IMR-90 (cell line): ENCODE measurements around the gene CALCOCO1.

ENCODE experiments used
- BHLHE40 ChIP-seq: fragments of 150-350 bp; IDR thresholded peaks from 2 replicates; pipeline ENCODE4 v1.6.1; 2016; ENCODE audit warnings: mild to moderate bottlenecking, low read depth, low read length
- MAFK ChIP-seq: IDR thresholded peaks from 2 replicates; pipeline ENCODE4 v1.6.1; 2012; ENCODE audit warnings: low read depth, low read length, improper control_type of control experiment
- MXI1 ChIP-seq: IDR thresholded peaks from 2 replicates; pipeline ENCODE4 v1.6.1; 2012; ENCODE audit warnings: low read depth, mild to moderate bottlenecking, low read length, moderate library complexity, borderline replicate concordance
- POLR2A ChIP-seq: IDR thresholded peaks from 2 replicates; pipeline ENCODE4 v1.6.1; 2012; ENCODE audit warnings: mild to moderate bottlenecking, low read depth, low read length
- RAD21 ChIP-seq: IDR thresholded peaks from 2 replicates; pipeline ENCODE4 v1.6.1; 2012; ENCODE audit warnings: low read length, improper control_type of control experiment
- RCOR1 ChIP-seq: IDR thresholded peaks from 2 replicates; pipeline ENCODE4 v1.6.1; 2012; ENCODE audit warnings: mild to moderate bottlenecking, low read length, improper control_type of control experiment; ENCODE audit not compliant: insufficient replicate concordance
- RFX5 ChIP-seq: IDR thresholded peaks from 2 replicates; pipeline ENCODE4 v1.8.0; 2012; ENCODE audit warnings: low read depth, mild to moderate bottlenecking, low read length, moderate library complexity
- TF ChIP-seq, protein P1 (sequence below): conservative IDR thresholded peaks from 2 replicates; pipeline ENCODE4 v1.5.1; 2012; ENCODE audit warnings: mild to moderate bottlenecking, low read depth, low read length, improper control_type of control experiment

GRCh38 chr12:53670308-53670707 lies 56.9 kb downstream of the CALCOCO1 start:
- TF ChIP-seq, protein P1, sequence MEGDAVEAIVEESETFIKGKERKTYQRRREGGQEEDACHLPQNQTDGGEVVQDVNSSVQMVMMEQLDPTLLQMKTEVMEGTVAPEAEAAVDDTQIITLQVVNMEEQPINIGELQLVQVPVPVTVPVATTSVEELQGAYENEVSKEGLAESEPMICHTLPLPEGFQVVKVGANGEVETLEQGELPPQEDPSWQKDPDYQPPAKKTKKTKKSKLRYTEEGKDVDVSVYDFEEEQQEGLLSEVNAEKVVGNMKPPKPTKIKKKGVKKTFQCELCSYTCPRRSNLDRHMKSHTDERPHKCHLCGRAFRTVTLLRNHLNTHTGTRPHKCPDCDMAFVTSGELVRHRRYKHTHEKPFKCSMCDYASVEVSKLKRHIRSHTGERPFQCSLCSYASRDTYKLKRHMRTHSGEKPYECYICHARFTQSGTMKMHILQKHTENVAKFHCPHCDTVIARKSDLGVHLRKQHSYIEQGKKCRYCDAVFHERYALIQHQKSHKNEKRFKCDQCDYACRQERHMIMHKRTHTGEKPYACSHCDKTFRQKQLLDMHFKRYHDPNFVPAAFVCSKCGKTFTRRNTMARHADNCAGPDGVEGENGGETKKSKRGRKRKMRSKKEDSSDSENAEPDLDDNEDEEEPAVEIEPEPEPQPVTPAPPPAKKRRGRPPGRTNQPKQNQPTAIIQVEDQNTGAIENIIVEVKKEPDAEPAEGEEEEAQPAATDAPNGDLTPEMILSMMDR = no peak
- no peak for TF ChIP-seq RAD21
- TF ChIP-seq RFX5 = no peak
- no peak for TF ChIP-seq MAFK
- TF ChIP-seq BHLHE40 = no peak
- TF ChIP-seq POLR2A = no peak
- TF ChIP-seq RCOR1 = no peak
- TF ChIP-seq MXI1 = no peak
